Keratinocyte (primary cell): Measurements from ENCODE around the gene SFMBT2. TPM values are rescaled to one million over a fixed set of nuclear protein-coding genes. Genes with fewer than 3 reads are reported as not detected.

ENCODE experiments used
- DNase-seq: peaks from one replicate; pipeline ENCODE4 v3.0.0-alpha.2; 2011; ENCODE audit warnings: low read depth, missing footprints, low spot score
- FAIRE-seq: peaks from 2 replicates; lab custom pipeline; 2011; peaks lifted over from hg19 to GRCh38; lab: Jason Lieb, UNC
- H2AFZ ChIP-seq: 2 replicates; pipeline ENCODE4 v1.6.0; 2012; ENCODE audit warnings: low read length, control low read depth, inconsistent platforms; ENCODE audit not compliant: control insufficient read depth
- H3K27ac ChIP-seq: 2 replicates; pipeline ENCODE4 v1.5.1; 2011; ENCODE audit warnings: low read length; ENCODE audit not compliant: control insufficient read depth, insufficient read depth
- H3K27me3 ChIP-seq: 3 replicates; pipeline ENCODE4 v1.6.0; 2011; ENCODE audit warnings: low read length; ENCODE audit not compliant: control insufficient read depth, insufficient read depth; ENCODE audit errors: extremely low read depth
- H3K36me3 ChIP-seq, 2 experiments: 2 replicates in 1 of 2; 3 replicates in 1 of 2; pipeline ENCODE4 v1.5.1; 2011; ENCODE audit warnings: low read length in 2 of 2, mild to moderate bottlenecking in 1 of 2; ENCODE audit not compliant: control insufficient read depth in 2 of 2, insufficient read depth in 2 of 2; ENCODE audit errors: extremely low read depth in 1 of 2
- H3K4me1 ChIP-seq: 3 replicates; pipeline ENCODE4 v1.5.1; 2011; ENCODE audit warnings: low read length; ENCODE audit not compliant: control insufficient read depth, insufficient read depth; ENCODE audit errors: extremely low read depth
- H3K4me2 ChIP-seq: 3 replicates; pipeline ENCODE4 v1.6.0; 2011; ENCODE audit warnings: low read depth, low read length; ENCODE audit not compliant: control insufficient read depth, insufficient read depth; ENCODE audit errors: extremely low read depth
- H3K4me3 ChIP-seq, 3 experiments: fragments of 200-600 bp in 1 of 3; sonication (generic) in 1 of 3; 2 replicates in 2 of 3; 3 replicates in 1 of 3; pipeline ENCODE4 v1.5.1; 2011 to 2016; ENCODE audit warnings: low read length in 3 of 3, mild to moderate bottlenecking in 3 of 3, control low read depth in 2 of 3, inconsistent platforms in 1 of 3, low read depth in 1 of 3, mixed read lengths in 1 of 3, mixed run types in 1 of 3, moderate library complexity in 1 of 3; ENCODE audit not compliant: control insufficient read depth in 2 of 3, insufficient read depth in 2 of 3; ENCODE audit errors: extremely low read depth in 1 of 3
- H3K79me2 ChIP-seq: 2 replicates; pipeline ENCODE4 v1.6.0; 2012; ENCODE audit warnings: low read length; ENCODE audit not compliant: control insufficient read depth, insufficient read depth
- H3K9ac ChIP-seq: 3 replicates; pipeline ENCODE4 v1.6.0; 2011; ENCODE audit warnings: low read length; ENCODE audit not compliant: control insufficient read depth, insufficient read depth; ENCODE audit errors: extremely low read depth
- H3K9me1 ChIP-seq: 3 replicates; pipeline ENCODE4 v1.6.0; 2011; ENCODE audit warnings: low read length; ENCODE audit not compliant: control insufficient read depth, insufficient read depth; ENCODE audit errors: extremely low read depth
- H3K9me3 ChIP-seq: 2 replicates; pipeline ENCODE4 v1.5.1; 2012; ENCODE audit warnings: low read depth, low read length; ENCODE audit not compliant: control insufficient read depth
- H4K20me1 ChIP-seq: 3 replicates; pipeline ENCODE4 v1.6.0; 2011; ENCODE audit warnings: low read length; ENCODE audit not compliant: control insufficient read depth, insufficient read depth; ENCODE audit errors: extremely low read depth
- CTCF ChIP-seq, 3 experiments: IDR thresholded peaks in 1 of 3; conservative IDR thresholded peaks in 1 of 3; optimal IDR thresholded peaks in 1 of 3; 2 replicates in 2 of 3; 3 replicates in 1 of 3; pipeline versions ENCODE3 to v1.5.1; 2011; ENCODE audit warnings: low read length in 3 of 3, mild to moderate bottlenecking in 3 of 3, moderate library complexity in 2 of 3, control low read depth in 1 of 3, inconsistent platforms in 1 of 3; ENCODE audit not compliant: insufficient read depth in 2 of 3; ENCODE audit errors: extremely low read depth in 1 of 3
- EZH2 ChIP-seq: IDR thresholded peaks from one replicate; pipeline ENCODE4 v1.6.1; 2012; ENCODE audit warnings: inconsistent platforms, mild to moderate bottlenecking, low read length, moderate library complexity
- dilution Hi-C: fragments of 300-500 bp; cut with MboI; formaldehyde crosslinking; loops from one replicate; pipeline ENCODE4 v1.7.0; 2020; ENCODE audit warnings: low sequenced_read_pairs; ENCODE audit not compliant: extremely low pct_ligation_motif_present
- polyA plus RNA-seq, 5 experiments: library from polyadenylated mRNA; depleted of rRNA in 3 of 5; stranded (reverse) in 3 of 5; stranded (forward) in 1 of 5; unstranded in 1 of 5; fragments of >200 nt; gene quantifications; 1 replicate in 1 of 5; 2 replicates in 3 of 5; 3 replicates in 1 of 5; pipeline versions ENCODE4 v1.2.1 to v1.2.3, GENCODE V29; 2011 to 2012; ENCODE audit warnings: missing spikeins in 2 of 5, low read depth in 1 of 5, low replicate concordance in 1 of 5

SFMBT2 gene
- polyA plus RNA-seq, 1 donor (not counting 4 experiments of a cell fraction or from before 2014, with no cell fraction given): 0.71 TPM

GRCh38 chr10:7380704-7381241, 30.1 kb downstream of the SFMBT2 start:
- dilution Hi-C loops: no loop called here

GRCh38 chr10:7378602-7379403, 32.0 kb downstream of the SFMBT2 start:
- H3K36me3 ChIP-seq: no peaks in the 10 kb centered on the region
- H3K4me1 ChIP-seq: no peaks in the 10 kb centered on the region
- H2AFZ ChIP-seq: no peak overlapping the region
- no peaks in the 10 kb centered on the region for H3K9me3 ChIP-seq
- no peaks in the 10 kb centered on the region for H3K27me3 ChIP-seq
- H3K4me2 ChIP-seq: no peak overlapping the region
- no peak for FAIRE-seq
- H3K4me3 ChIP-seq: no peak overlapping the region
- H3K27ac ChIP-seq: no peak overlapping the region
- H3K9me1 ChIP-seq: no peaks in the 10 kb centered on the region
- no peak for TF ChIP-seq EZH2
- TF ChIP-seq CTCF (optimal IDR thresholded peaks at IDR 0.05 in 1 of 3, IDR thresholded peaks at IDR 0.05 in 1 of 3, conservative IDR thresholded peaks at IDR 0.05 in 1 of 3; ENCODE audit: extremely low read depth in 1 of 3, insufficient read depth in 2 of 3, low read length in 3 of 3): no peak
- DNase-seq: no peak
- dilution Hi-C loops: no loop called here
- H3K79me2 ChIP-seq: no peaks in the 10 kb centered on the region
- no peaks in the 10 kb centered on the region for H4K20me1 ChIP-seq
- no peak overlapping the region for H3K9ac ChIP-seq

More at GRCh38 chr10:7380704-7381241, 30.1 kb downstream of the SFMBT2 start:
- DNase-seq (no peak), FAIRE-seq (no peak)
- Histone ChIP-seq H3K9me1 (no peaks in the 10 kb centered on the region), H3K4me2 (no peak overlapping the region), H3K27ac (no peak overlapping the region), H3K4me3 (no peak overlapping the region), H2AFZ (no peak overlapping the region), H3K36me3 (no peaks in the 10 kb centered on the region), H3K9ac (no peak overlapping the region), H3K9me3 (no peaks in the 10 kb centered on the region), H3K79me2 (no peaks in the 10 kb centered on the region), H4K20me1 (no peaks in the 10 kb centered on the region), H3K4me1 (no peaks in the 10 kb centered on the region), H3K27me3 (no peaks in the 10 kb centered on the region)
- TF ChIP-seq EZH2: no peak
- no peak for TF ChIP-seq CTCF (optimal IDR thresholded peaks at IDR 0.05 in 1 of 3, IDR thresholded peaks at IDR 0.05 in 1 of 3, conservative IDR thresholded peaks at IDR 0.05 in 1 of 3; ENCODE audit: extremely low read depth in 1 of 3, insufficient read depth in 2 of 3, low read length in 3 of 3)
